ENCODE data around the gene C4B.
"Not testable (repeated sequence)": the region's sequence is repeated elsewhere in the genome, so short reads cannot be mapped to it uniquely, and the experiment has no call there.

C4B gene

GRCh38 chr6:31978831-31979230 is 35.8 kb upstream of the C4B start:
- Histone ChIP-seq H2AFZ (ENCODE audit: low read depth, low read length) (no peak overlapping the region), H3K27me3 (ENCODE audit: insufficient read depth, low read length, poor library complexity) (no peaks in the 10 kb centered on the region), H3K79me2 (ENCODE audit: insufficient read depth, low read length) (peaks cover 2% of the 10 kb centered on the region), H3K9me3 (ENCODE audit: insufficient read depth, low read length, severe bottlenecking) (no peaks in the 10 kb centered on the region), H3K36me3 (ENCODE audit: insufficient read depth, low read length) (peaks cover 9% of the 10 kb centered on the region), H3K4me2 (ENCODE audit: insufficient read depth, low read length) (no peak overlapping the region), H3K27ac (ENCODE audit: low read length) (no peak overlapping the region), H3K9ac (ENCODE audit: low read depth, low read length) (no peak overlapping the region), H3K4me1 (ENCODE audit: insufficient read depth, low read length) (peaks cover 1% of the 10 kb centered on the region; the same call in 1 of the 2 replicates), H4K20me1 (ENCODE audit: insufficient read depth, low read length) (no peaks in the 10 kb centered on the region), H3K4me3 (ENCODE audit: low read depth in 1 of 2, low read length in 2 of 2) (no peak overlapping the region)
- no peak for TF ChIP-seq CTCF (IDR thresholded peaks at IDR 0.05; ENCODE audit: borderline replicate concordance, extremely low read depth, low read length, poor library complexity, severe bottlenecking)
- no peak for TF ChIP-seq EZH2 (IDR thresholded peaks at IDR 0.05; ENCODE audit: borderline replicate concordance, low read depth, low read length, severe bottlenecking)
- DNase-seq, result no peak
- ATAC-seq (ENCODE audit: insufficient read depth, low read depth), result 0 out of 3 replicates have a peak, but pooled peaks have one; percentile 24

DNA sequence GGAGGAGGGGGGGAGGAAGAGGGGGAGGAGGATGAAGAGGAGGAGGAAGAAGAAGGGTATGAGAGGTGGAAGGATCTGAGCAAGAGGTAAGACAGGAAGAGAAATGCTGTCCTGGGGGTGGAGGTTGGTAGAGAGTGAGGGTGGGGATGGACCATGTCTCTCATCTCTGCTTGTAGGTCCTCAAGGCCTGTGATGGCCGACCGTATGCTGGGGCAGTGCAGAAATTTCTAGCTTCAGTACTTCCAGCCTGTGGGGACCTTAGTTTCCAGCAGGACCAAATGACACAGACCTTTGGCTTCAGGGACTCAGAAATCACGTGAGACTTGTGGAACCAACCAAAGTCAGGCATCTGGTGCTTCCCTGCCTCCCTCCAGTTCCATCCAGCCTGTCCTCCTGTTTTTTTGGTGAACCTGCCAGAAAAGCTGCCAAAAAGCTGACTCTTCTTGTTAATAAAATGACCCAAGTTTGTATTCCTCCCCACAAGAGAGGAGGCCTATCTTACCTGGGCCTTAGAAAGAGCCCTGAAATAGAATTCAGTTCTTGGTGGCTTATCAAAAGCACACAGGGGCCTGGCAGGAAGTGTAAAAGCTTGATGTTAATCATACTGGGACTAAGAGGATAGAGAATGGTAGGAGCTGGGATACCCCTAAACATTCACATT is 35.2 kb upstream of the C4B start:
- H3K4me2 ChIP-seq (ENCODE audit: insufficient read depth, low read length), result no peak overlapping the region
- no peak overlapping the region for H3K9ac ChIP-seq (ENCODE audit: low read depth, low read length)
- no peak for TF ChIP-seq EZH2 (IDR thresholded peaks at IDR 0.05; ENCODE audit: borderline replicate concordance, low read depth, low read length, severe bottlenecking)
- no peak for TF ChIP-seq CTCF (IDR thresholded peaks at IDR 0.05; ENCODE audit: borderline replicate concordance, extremely low read depth, low read length, poor library complexity, severe bottlenecking)
- H3K79me2 ChIP-seq (ENCODE audit: insufficient read depth, low read length), result no peaks in the 10 kb centered on the region
- H4K20me1 ChIP-seq (ENCODE audit: insufficient read depth, low read length), result no peaks in the 10 kb centered on the region
- peaks cover 9% of the 10 kb centered on the region for H3K36me3 ChIP-seq (ENCODE audit: insufficient read depth, low read length)
- no peak overlapping the region for H3K4me3 ChIP-seq (ENCODE audit: low read depth in 1 of 2, low read length in 2 of 2)
- ATAC-seq (ENCODE audit: insufficient read depth, low read depth) (0 out of 3 replicates have a peak, but pooled peaks have one; percentile 14), DNase-seq (no peak)
- no peak overlapping the region for H2AFZ ChIP-seq (ENCODE audit: low read depth, low read length)
- no peaks in the 10 kb centered on the region for H3K27me3 ChIP-seq (ENCODE audit: insufficient read depth, low read length, poor library complexity)
- H3K9me3 ChIP-seq (ENCODE audit: insufficient read depth, low read length, severe bottlenecking), result no peaks in the 10 kb centered on the region
- no peak overlapping the region for H3K27ac ChIP-seq (ENCODE audit: low read length)
- H3K4me1 ChIP-seq (ENCODE audit: insufficient read depth, low read length), result no peaks in the 10 kb centered on the region

DNA sequence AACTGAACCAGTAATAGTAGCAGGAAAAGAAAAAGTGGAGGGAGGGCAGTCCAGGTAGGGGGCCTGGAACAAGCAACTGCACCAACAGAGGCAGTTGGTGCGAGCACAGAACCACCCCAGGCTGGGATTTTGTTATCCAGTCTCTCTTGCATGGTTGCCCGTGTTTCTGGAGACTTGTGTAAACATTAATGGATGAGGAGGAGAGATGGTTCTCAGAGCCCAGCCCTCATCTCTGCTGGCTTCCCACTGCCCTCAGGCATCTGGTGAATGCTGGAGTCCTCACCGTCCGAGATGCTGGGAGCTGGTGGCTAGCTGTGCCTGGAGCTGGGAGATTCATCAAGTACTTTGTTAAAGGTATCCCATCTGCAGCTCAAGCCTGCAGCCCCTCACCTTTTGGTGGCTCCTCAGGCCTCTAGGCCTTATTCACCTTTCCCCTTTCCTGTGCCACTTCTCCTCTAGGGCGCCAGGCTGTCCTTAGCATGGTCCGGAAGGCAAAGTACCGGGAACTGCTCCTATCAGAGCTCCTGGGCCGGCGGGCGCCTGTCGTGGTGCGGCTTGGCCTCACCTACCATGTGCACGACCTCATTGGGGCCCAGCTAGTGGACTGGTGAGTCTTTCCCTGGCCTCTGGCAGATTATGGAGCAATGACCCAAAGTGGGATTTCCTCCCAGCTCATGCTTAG is 34.3 kb upstream of the C4B start:
- DNase-seq; H2AFZ ChIP-seq (ENCODE audit: low read depth, low read length); H3K4me2 ChIP-seq (ENCODE audit: insufficient read depth, low read length); H3K9me3 ChIP-seq (ENCODE audit: insufficient read depth, low read length, severe bottlenecking); H3K79me2 ChIP-seq (ENCODE audit: insufficient read depth, low read length); H3K36me3 ChIP-seq (ENCODE audit: insufficient read depth, low read length); H3K4me3 ChIP-seq (ENCODE audit: low read depth in 1 of 2, low read length in 2 of 2); H3K27me3 ChIP-seq (ENCODE audit: insufficient read depth, low read length, poor library complexity); ATAC-seq (ENCODE audit: insufficient read depth, low read depth); H4K20me1 ChIP-seq (ENCODE audit: insufficient read depth, low read length); H3K9ac ChIP-seq (ENCODE audit: low read depth, low read length); H3K4me1 ChIP-seq (ENCODE audit: insufficient read depth, low read length); H3K27ac ChIP-seq (ENCODE audit: low read length): not testable (repeated sequence)

GRCh38 chr6:31980998-31981397 is 33.6 kb upstream of the C4B start:
- not testable (repeated sequence) for H3K79me2 ChIP-seq (ENCODE audit: insufficient read depth, low read length); ATAC-seq (ENCODE audit: insufficient read depth, low read depth); DNase-seq

DNA sequence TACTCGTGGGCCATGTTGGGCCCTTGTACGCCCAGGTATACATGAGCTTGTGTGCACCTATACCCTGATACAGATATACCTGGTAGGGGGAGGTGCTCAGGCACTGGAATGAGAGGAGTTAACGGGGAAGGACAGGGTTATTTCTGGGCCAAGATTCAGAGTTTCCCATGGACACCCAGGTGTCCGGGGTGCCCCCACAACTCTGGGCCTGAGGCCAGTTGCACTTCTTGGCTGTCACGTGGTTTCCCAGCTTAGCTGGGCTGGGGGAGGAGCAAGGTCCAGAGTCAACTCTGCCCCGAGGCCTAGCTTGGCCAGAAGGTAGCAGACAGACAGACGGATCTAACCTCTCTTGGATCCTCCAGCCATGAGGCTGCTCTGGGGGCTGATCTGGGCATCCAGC is 32.9 kb upstream of the C4B start, which contains the start of gene C4A:
Gene C4A, plus strand, starts transcription at position 314 of the 400 bp plus-strand sequence. Its CDS starts 51 bp downstream, at position 365.
- not testable (repeated sequence) for H3K9me3 ChIP-seq (ENCODE audit: insufficient read depth, low read length, severe bottlenecking); H3K9ac ChIP-seq (ENCODE audit: low read depth, low read length); H3K4me2 ChIP-seq (ENCODE audit: insufficient read depth, low read length); H3K36me3 ChIP-seq (ENCODE audit: insufficient read depth, low read length); H4K20me1 ChIP-seq (ENCODE audit: insufficient read depth, low read length); H3K4me1 ChIP-seq (ENCODE audit: insufficient read depth, low read length); H3K79me2 ChIP-seq (ENCODE audit: insufficient read depth, low read length); H3K4me3 ChIP-seq (ENCODE audit: low read depth in 1 of 2, low read length in 2 of 2); DNase-seq; H3K27me3 ChIP-seq (ENCODE audit: insufficient read depth, low read length, poor library complexity); H3K27ac ChIP-seq (ENCODE audit: low read length); H2AFZ ChIP-seq (ENCODE audit: low read depth, low read length); ATAC-seq (ENCODE audit: insufficient read depth, low read depth)

More at GRCh38 chr6:31980998-31981397, 33.6 kb upstream of the C4B start:
- not testable (repeated sequence) for H3K36me3 ChIP-seq (ENCODE audit: insufficient read depth, low read length); H3K27me3 ChIP-seq (ENCODE audit: insufficient read depth, low read length, poor library complexity); H3K27ac ChIP-seq (ENCODE audit: low read length); H3K4me2 ChIP-seq (ENCODE audit: insufficient read depth, low read length); H3K9ac ChIP-seq (ENCODE audit: low read depth, low read length); H2AFZ ChIP-seq (ENCODE audit: low read depth, low read length); H3K4me1 ChIP-seq (ENCODE audit: insufficient read depth, low read length); H3K9me3 ChIP-seq (ENCODE audit: insufficient read depth, low read length, severe bottlenecking); H4K20me1 ChIP-seq (ENCODE audit: insufficient read depth, low read length); H3K4me3 ChIP-seq (ENCODE audit: low read depth in 1 of 2, low read length in 2 of 2)

- not testable (repeated sequence) for H3K4me2 ChIP-seq (ENCODE audit: insufficient read depth, low read length); H3K79me2 ChIP-seq (ENCODE audit: insufficient read depth, low read length); H3K4me3 ChIP-seq (ENCODE audit: low read depth in 1 of 2, low read length in 2 of 2); H4K20me1 ChIP-seq (ENCODE audit: insufficient read depth, low read length); H3K4me1 ChIP-seq (ENCODE audit: insufficient read depth, low read length); H3K27ac ChIP-seq (ENCODE audit: low read length); DNase-seq; H3K9me3 ChIP-seq (ENCODE audit: insufficient read depth, low read length, severe bottlenecking); ATAC-seq (ENCODE audit: insufficient read depth, low read depth); H2AFZ ChIP-seq (ENCODE audit: low read depth, low read length); H3K9ac ChIP-seq (ENCODE audit: low read depth, low read length); H3K27me3 ChIP-seq (ENCODE audit: insufficient read depth, low read length, poor library complexity); H3K36me3 ChIP-seq (ENCODE audit: insufficient read depth, low read length)
Measured at GRCh38 chr6:31989363-31989762, 25.2 kb upstream of the C4B start.
